Fibroblast of skin of scalp (primary cell): ENCODE measurements around the gene MAPKAPK3. TPM values are rescaled to one million over a fixed set of nuclear protein-coding genes. Genes with fewer than 3 reads are reported as not detected.

Experiments
- DNase-seq: peaks from one replicate; pipeline ENCODE4 v3.0.0-alpha.2; 2013
- polyA plus RNA-seq, 2 experiments: library from polyadenylated mRNA; unstranded; fragments of 120-200 nt; gene quantifications; one replicate each; pipeline ENCODE4 v1.2.1, GENCODE V29; 2013; ENCODE audit not compliant: insufficient read length in 2 of 2

The MAPKAPK3 gene
- polyA plus RNA-seq (2013, experiment 1 of 2; ENCODE audit: insufficient read length), result 12.4 TPM
- 12.8 TPM for polyA plus RNA-seq (2013, experiment 2 of 2; ENCODE audit: insufficient read length)

GRCh38 chr3:50617096-50617791 is at the start of gene MAPKAPK3:
TSS of gene MAPKAPK3 (plus strand) at chr3:50617151. CDS start at chr3:50617566, 415 bp downstream.
- DNase-seq, result no peak

DNA sequence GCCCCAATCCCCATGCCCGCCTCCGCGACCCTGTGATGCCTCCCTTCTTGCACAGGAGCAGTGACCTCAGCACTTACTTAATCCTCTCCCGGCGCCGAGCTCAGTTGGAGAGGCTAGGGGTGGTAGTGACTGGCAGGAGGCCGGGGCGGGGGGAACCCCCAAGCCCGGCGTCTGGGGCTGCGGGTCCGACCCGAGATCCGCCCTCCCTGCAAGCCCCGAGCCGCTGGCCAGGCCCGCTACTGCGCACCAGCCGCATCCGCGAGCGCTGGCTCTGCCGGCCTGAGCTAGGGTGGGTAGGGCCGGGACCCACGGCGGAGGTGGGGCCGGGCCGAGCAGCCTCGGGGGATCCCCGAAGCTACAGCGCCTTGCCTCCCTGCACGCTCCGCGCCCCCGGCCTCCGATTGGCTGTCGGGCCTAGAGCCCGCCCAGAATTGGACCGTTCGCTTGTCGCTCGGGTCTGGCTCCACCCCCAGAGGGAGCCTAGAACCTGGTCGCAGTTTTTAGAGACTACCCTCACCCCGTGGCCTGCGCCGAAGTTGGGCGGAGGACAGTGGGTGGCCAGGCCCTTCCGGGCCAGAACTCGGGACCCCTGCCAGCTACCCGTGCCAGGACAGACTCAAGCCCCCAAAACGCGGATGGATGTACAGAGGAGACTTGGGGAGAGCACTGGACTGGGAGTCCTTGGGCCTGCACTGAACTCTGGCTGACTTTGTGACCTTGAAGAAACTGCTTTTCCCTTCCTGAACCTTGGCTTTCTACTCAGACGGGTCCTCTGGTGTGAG is 49.4 kb upstream of the MAPKAPK3 start, which contains the start of gene C3orf18:
C3orf18 (minus strand) TSS at position 362 of the 782 bp plus-strand sequence. CDS start 2,048 bp downstream, outside the sequence.
- DNase-seq, result peak; percentile 89

- DNase-seq, result peak; percentile 96
These were observed 47.8 kb upstream of the MAPKAPK3 start, which contains the start of gene HEMK1 for GRCh38 chr3:50568947-50569749. TSS of gene HEMK1 (plus strand) at chr3:50569522. CDS start at chr3:50571105, 1,583 bp downstream.

DNA sequence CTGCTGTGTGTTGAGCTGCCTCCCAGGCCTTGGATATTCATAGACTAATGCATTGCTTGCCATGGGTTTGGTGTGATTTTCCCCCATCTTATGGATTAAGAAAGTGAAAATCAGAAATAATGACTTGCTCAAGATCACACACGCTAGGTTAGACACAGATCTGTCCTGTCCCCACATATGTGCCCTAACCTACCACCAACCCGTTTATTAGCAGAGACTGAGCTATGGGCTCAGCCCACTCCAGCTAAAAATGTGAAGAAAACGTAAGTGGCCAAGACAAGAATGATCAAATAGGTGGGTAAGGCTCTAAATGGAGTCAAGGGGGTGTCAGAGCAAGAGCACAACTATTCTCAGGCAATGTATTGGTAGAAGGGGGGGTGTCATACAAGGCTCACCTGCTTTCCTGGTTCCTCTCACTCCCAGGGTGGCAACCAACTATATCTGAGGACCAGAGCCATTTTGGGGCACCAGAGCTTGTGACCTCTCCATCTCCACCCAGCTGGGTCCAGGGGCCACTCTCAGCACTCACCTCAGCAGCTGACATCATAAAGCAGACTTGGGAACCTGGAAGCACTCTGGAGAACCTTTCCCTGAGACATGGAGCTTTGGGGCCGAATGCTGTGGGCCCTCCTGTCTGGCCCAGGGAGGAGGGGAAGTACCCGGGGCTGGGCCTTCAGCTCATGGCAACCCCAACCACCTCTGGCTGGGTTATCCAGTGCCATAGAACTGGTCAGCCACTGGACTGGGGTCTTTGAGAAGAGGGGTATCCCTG is 46.3 kb upstream of the MAPKAPK3 start:
- DNase-seq, result no peak

DNA sequence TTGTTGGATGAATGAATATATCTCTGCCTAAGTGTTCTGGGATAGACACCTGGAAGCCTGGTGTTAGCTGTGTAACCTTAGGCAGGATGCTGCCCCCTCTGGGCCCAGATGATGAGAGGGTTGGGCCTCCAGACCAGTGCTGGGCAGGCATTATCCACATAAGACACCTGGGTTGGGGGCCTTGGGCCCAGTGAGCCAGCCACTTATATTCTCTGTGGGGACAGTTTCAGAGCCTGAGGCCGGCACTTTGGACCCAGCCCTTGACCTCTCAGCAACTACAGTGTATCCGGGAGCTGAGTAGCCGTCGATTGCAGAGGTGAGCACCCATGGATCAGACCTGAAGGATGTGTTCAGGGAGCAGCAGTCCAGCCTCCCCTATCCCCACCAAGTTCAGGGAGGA is 45.5 kb upstream of the MAPKAPK3 start:
- no peak for DNase-seq

DNA sequence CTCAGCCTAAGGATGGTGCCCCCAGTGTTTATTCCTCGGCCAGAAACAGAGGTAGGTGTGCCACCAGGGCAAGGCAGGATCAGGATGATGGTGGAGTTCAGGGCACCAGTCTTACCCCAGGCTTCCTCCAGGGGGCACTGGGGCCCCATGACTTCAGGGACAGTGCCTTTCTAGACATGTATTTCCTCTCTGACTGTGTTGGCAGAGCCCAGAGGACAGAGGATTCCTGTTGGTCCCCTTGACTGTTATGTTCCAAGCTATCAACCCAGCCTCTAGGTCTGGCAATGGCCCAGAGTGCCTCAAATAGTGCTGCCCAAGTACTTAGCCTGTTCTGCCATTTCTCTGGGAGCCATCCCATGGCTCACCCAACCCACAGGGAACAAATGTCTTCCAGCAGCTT is 44.8 kb upstream of the MAPKAPK3 start:
- DNase-seq, result peak; percentile 68

- DNase-seq, result no peak
These were observed 44.1 kb upstream of the MAPKAPK3 start for GRCh38 chr3:50572801-50573371.

GRCh38 chr3:50573566-50574443 is 43.1 kb upstream of the MAPKAPK3 start:
- DNase-seq, result no peak

GRCh38 chr3:50574444-50574831 is 42.5 kb upstream of the MAPKAPK3 start:
- DNase-seq, result no peak

DNA sequence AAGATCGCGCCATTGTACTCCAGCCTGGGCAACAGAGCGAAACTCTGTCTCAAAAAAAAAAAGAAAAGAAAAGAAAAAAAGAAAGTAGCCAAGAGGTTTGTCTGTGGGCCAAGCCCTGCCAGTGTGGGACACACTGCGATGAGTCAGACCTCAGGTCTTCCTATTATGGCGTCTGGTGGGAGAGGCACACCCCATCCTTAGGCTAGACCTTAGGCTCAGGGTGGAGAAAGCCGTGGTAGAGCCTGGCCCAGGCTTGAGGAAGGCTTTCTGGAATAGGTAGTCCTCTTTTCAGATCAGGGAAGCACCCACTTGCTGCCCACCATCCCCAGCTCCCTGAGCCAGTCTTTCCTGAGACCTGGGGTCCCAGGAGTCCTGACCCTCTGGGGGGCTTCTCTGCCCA is 41.6 kb upstream of the MAPKAPK3 start:
- DNase-seq, result no peak

DNA sequence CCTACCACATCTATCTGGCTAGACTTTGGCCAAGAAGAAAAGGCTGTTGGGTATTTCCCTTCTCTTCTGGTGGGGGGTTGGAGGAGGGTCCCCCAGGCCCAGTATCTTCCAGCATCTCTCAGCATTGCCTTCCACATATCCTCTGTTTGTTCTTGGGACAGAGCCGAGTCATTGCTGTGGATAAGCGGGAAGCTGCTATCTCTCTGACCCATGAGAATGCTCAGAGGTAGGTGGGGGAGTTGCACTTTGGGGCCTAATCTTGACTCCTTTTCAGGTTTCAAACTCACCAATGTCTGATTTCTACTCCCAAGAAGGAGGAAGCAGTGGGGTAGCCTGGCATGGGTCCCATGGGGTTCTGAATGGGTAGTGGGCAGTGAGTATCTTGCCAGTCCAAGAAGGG is 39.6 kb upstream of the MAPKAPK3 start:
- DNase-seq, result no peak

GRCh38 chr3:50580683-50581458 is 36.1 kb upstream of the MAPKAPK3 start:
- DNase-seq, result no peak

GRCh38 chr3:50581459-50581842 is 35.5 kb upstream of the MAPKAPK3 start:
- DNase-seq, result no peak

DNA sequence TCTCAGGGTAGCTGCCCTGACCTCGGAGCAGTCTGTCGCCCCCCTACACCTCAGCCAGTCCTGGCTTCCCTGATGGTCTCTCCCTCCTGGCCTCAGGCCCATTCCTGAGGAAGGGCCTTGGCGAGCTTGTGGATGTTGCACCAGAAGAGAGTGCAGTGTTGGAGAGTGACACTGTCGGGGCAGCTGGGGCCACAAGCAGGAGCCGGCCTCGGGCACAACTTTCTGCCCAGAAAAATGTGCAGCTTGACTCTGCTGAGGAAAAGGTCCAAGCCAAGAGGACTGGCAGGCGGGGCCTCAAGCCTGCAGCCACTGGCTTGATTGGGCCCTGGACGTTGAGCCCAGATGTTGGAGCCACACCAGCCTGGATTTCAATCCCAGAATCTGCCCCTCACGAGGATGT is 34.9 kb upstream of the MAPKAPK3 start:
- no peak for DNase-seq

GRCh38 chr3:50583897-50584296 is 33.1 kb upstream of the MAPKAPK3 start:
- no peak for DNase-seq

GRCh38 chr3:50584391-50584790 is 32.6 kb upstream of the MAPKAPK3 start:
- DNase-seq, result peak; percentile 37

DNA sequence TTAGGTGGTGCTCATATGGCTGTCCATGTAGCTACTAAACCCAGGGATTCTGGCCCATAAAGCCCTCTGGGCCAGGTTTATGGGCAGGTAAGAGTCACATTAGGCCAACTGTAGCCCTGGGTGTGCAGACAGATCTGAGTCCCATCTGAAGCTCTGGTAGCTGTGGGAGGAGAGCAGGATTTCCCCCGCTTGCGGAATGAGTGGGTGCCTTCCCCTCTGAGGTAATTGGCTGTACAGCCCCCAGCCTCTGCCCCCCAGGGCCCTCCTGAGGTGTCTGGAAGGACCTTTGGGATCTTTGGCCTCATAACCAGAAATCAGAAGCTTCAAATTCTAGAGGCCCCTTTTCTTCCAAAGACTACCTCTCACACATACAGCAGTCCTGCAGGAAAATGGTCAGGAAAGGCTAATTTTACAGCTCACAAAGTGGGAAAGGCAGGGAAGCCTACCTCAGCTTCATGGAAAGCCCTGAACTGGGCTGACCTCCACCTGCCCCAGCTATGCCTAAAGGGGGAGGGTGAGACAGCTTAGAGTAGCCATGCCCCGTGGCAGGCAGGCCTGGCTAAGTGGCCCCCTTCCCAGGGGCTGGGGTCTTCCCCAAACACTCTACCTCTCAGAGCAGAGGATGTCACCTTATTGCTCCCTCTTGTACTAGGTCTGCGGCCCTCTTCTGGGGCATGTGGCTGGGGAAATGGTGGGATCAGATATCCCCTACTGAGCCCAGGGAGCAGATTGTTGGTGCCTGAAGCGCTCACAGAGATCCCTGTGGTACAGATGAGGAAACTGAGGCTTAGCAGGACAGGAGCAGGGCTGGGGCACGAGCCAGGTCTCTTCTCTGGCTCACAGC is 30.8 kb upstream of the MAPKAPK3 start:
- DNase-seq, result no peak

- DNase-seq, result no peak
These were observed 30.2 kb upstream of the MAPKAPK3 start for GRCh38 chr3:50586763-50587070.

DNA sequence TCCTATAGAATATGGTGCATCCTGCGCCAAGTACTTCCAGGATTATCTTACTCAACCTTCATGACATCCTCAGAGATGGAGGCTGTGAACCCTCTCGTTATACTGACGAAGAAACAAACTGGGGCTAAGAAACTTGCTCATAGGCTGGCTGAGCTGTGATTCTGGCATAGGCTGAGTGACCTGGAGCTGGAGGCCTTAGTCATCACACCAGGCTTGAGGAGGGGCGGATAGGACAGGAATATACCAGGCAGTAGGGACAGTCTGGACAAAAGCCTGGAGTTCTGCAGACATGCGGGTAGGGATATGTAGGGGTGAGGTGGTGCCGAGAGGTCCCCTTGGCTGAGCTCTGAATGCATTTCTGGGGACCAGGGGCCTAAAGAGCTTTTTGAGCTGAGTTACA is 29.6 kb upstream of the MAPKAPK3 start:
- no peak for DNase-seq
